Measurements from ENCODE around the gene WNT11.

DNA sequence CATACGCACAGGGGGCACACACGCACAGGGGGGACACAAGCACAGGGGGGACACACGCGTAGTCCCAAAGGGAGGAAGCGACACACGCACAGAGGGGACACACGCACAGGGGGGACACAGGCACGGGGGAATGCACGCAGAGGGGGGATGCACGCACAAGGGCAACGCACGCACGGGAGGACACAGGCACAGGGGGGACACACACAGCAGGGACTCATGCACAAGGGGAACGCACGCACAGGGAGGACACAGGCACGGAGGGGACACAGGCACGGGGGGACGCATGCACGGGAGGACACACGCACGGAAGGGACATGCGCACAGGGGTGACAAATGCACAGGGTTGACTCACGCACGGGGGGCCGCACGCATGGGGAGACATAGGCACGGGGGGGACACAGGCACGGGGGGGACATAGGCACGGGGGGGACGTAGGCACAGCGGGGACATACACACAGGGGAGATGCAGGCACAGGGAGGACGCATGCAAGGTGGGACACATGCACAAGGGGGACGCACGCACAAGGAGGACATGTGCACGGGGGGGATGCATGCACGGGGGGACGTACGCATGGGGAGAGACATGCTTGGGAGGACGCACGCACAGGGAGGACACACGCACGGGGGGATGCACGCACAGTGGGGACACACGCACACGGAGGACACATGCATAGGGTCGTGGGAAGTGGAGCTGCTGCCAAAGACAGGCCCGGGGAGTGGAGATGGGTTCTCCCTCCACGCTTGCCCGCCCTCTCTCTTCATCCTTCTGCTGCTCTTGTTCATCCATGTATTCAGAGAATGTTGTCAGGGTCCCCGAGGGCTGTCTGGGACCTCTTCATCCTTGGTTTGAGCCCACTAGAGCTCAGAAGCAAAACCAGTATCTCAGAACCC is 41.2 kb downstream of the WNT11 start:
- TF ChIP-seq GATA2 (IDR thresholded peaks at IDR 0.05; ENCODE audit: low read depth, low read length) (no peak), GATA3 (IDR thresholded peaks at IDR 0.05; ENCODE audit: low read depth, low read length) (no peak)
